ENCODE data around the gene GRM4.

DNA sequence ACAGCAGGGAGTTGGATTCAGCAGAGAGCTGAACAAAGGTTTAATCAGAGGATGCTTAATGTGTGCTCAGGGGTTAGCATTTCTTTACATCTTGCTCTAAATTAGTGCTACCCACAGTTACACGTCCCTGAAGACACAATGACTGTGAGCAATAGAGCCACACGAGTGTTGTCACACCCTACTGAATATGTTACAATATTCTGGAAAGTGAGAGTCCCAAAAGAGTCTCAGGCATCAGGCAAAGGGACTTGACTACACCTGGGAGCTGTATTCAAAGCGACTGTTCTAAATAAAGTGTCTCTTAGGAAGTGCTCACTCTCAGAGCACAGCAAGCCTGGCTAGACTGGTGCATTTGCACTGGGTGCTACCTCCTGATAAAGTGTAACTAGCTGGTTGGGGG is 108.7 kb downstream of the GRM4 start:
- no peak for TF ChIP-seq CTCF (conservative IDR thresholded peaks at IDR 0.05)
- no peak for TF ChIP-seq EZH2 (IDR thresholded peaks at IDR 0.05; ENCODE audit: low read depth)

Measured in PC-9 (cell line).